KMS-11 (cell line): ENCODE results near the gene MAS1.

Source experiments
- H2AFZ ChIP-seq: fragments of 200-600 bp; sonication (generic); 2 replicates; pipeline ENCODE4 v1.6.1; 2016; ENCODE audit warnings: antibody characterized with exemption, mixed run types, low read depth
- H3K27ac ChIP-seq: fragments of 200-600 bp; sonication (generic); 2 replicates; pipeline ENCODE4 v1.6.1; 2016; ENCODE audit warnings: mild to moderate bottlenecking, mixed run types
- H3K27me3 ChIP-seq: fragments of 200-600 bp; sonication (generic); 2 replicates; pipeline ENCODE4 v1.6.1; 2017; ENCODE audit warnings: mild to moderate bottlenecking, low read depth, mixed run types, moderate library complexity; ENCODE audit not compliant: insufficient read depth
- H3K36me3 ChIP-seq: fragments of 200-600 bp; sonication (generic); 2 replicates; pipeline ENCODE4 v1.6.1; 2017; ENCODE audit warnings: mild to moderate bottlenecking, mixed run types; ENCODE audit not compliant: insufficient read depth
- H3K4me1 ChIP-seq: fragments of 200-600 bp; sonication (generic); 2 replicates; pipeline ENCODE4 v1.6.1; 2016; ENCODE audit warnings: mild to moderate bottlenecking, low read depth, mixed run types; ENCODE audit not compliant: poor library complexity, severe bottlenecking
- H3K4me2 ChIP-seq: fragments of 200-600 bp; sonication (generic); 2 replicates; pipeline ENCODE4 v1.7.0; 2016; ENCODE audit warnings: mild to moderate bottlenecking, mixed run types
- H3K4me3 ChIP-seq: fragments of 200-600 bp; sonication (generic); IDR thresholded peaks from 2 replicates; pipeline ENCODE4 v1.6.1; 2017; ENCODE audit warnings: low read depth, low read length, mixed read lengths; ENCODE audit not compliant: insufficient read depth
- H3K79me2 ChIP-seq: fragments of 200-600 bp; sonication (generic); 2 replicates; pipeline ENCODE4 v1.6.1; 2016; ENCODE audit warnings: low read depth, mixed run types; ENCODE audit not compliant: insufficient read depth
- H3K9ac ChIP-seq: fragments of 200-600 bp; sonication (generic); 2 replicates; pipeline ENCODE4 v1.6.1; 2016; ENCODE audit warnings: mild to moderate bottlenecking, mixed run types
- H4K20me1 ChIP-seq: fragments of 200-600 bp; sonication (generic); 2 replicates; pipeline ENCODE4 v1.6.1; 2016; ENCODE audit warnings: mild to moderate bottlenecking, mixed run types; ENCODE audit not compliant: insufficient read depth
- TF ChIP-seq, protein P1 (sequence below): fragments of 200-600 bp; sonication (generic); conservative IDR thresholded peaks from 2 replicates; pipeline ENCODE4 v1.6.1; 2017; ENCODE audit warnings: low read depth, mild to moderate bottlenecking, antibody characterized with exemption, low read length, moderate library complexity, mixed read lengths

MAS1 gene

DNA sequence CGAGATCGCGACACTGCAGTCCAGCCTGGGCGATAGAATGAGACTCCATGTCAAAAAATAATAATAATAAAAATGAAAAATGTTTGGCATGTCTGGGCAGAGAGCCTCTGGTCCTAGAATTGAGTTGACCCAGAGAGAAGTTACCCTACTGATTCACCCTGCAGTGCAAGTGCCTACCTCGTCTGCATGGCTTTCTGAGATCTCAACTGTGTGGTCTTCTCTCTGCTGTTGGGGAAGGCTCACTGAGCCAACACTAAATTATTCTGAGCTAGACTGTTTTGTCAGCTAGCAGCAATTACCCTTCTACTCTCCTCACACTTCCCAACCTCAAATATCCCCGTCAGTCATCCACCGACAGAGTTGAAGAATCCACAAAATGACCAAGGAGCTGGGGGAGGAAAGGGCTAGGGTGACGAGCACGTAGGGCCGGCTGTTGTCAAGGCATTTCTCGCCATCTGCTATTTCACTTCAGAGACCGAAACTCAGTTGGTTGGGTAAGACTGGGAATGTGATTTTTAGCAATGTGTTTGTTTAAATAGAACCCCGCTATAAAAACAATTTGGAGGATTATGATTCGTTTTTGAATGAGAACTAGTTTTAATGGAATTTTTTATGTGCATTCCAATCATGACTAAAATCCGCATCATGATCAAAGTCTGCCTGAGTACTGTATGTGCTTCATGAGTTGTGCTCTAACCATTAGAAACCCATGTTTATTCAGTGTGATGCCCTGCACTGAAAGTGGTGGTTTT, 9.4 kb downstream of the MAS1 start:
- Histone ChIP-seq H3K4me3 (no peak overlapping the region), H3K79me2 (no peaks in the 10 kb centered on the region), H3K27me3 (no peaks in the 10 kb centered on the region), H3K4me2 (peak overlapping the region; percentile 31; the same call in 1 of the 2 replicates), H3K4me1 (peaks cover 17% of the 10 kb centered on the region), H3K36me3 (no peaks in the 10 kb centered on the region), H3K27ac (peak overlapping the region; percentile 58), H2AFZ (peak overlapping the region; percentile 57), H4K20me1 (no peaks in the 10 kb centered on the region), H3K9ac (no peak overlapping the region)
- TF ChIP-seq, protein P1, sequence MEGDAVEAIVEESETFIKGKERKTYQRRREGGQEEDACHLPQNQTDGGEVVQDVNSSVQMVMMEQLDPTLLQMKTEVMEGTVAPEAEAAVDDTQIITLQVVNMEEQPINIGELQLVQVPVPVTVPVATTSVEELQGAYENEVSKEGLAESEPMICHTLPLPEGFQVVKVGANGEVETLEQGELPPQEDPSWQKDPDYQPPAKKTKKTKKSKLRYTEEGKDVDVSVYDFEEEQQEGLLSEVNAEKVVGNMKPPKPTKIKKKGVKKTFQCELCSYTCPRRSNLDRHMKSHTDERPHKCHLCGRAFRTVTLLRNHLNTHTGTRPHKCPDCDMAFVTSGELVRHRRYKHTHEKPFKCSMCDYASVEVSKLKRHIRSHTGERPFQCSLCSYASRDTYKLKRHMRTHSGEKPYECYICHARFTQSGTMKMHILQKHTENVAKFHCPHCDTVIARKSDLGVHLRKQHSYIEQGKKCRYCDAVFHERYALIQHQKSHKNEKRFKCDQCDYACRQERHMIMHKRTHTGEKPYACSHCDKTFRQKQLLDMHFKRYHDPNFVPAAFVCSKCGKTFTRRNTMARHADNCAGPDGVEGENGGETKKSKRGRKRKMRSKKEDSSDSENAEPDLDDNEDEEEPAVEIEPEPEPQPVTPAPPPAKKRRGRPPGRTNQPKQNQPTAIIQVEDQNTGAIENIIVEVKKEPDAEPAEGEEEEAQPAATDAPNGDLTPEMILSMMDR, result no peak

DNA sequence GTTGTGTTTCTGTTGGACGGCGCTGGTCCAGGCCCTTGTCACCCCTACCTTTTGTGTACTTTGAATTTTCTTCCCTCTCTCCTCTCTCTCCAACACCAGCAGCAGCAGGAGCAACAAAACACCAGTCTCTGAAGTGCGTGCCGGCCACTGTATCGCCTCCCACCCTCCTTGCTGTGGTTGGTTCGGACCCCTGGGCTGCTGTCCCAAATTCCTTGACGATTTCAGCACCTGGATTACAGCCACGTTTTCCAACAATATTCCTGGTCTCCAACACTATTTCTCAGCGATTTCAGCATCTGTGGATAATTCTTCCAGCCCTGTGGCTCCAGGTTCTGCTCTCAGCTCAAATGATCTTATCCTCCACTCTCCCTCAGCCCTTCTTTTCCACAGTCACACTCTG, 11.8 kb downstream of the MAS1 start:
- Histone ChIP-seq H3K4me1 (peaks cover 17% of the 10 kb centered on the region), H3K9ac (no peak overlapping the region), H3K27ac (no peak overlapping the region), H3K79me2 (no peaks in the 10 kb centered on the region), H3K4me2 (no peak overlapping the region), H4K20me1 (no peaks in the 10 kb centered on the region), H3K27me3 (no peaks in the 10 kb centered on the region), H3K36me3 (no peaks in the 10 kb centered on the region), H2AFZ (no peak overlapping the region), H3K4me3 (no peak overlapping the region)
- TF ChIP-seq, protein P1, result no peak

DNA sequence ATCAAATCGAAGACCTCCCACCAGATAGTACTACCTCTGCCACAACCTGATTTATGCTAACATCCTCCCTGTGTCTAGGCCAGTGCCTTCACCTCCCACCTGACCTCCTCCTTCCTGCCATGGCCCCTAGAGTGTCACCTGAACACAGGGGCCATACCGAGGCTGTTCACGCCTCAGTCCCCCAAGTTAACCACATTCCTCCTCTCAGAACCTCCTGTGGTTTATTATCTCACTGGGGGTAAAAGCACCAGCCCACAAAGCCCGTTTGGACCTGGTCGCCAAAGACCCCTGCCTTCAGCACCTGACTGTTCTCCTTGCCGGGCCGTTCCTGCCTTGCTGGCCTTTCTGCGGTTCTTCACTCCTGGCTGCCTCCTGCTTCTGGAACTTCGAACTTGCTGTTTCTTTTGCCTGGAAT, 13.7 kb downstream of the MAS1 start:
- TF ChIP-seq, protein P1, result no peak

DNA sequence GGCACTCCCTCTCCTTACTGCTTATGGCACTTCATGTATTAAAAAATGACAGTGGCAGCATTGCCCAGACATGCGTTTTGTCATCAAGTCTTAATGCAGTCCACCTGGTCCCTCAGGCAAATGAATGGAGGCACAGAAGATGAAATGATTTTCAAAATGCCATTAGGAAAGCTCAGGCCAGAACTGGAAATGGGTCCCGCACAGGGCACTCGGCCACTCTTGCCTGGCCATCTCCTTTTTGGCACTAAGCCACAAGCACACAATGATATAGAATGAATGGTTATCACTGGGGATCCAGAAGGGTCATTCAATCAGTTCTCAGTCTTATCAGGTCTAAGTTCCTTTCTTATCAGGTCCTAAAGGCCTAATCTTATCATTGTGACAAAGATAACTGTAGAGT, 15.6 kb downstream of the MAS1 start:
- Histone ChIP-seq H3K79me2 (no peaks in the 10 kb centered on the region), H4K20me1 (no peaks in the 10 kb centered on the region), H3K9ac (no peak overlapping the region), H3K4me3 (no peak overlapping the region), H3K36me3 (no peaks in the 10 kb centered on the region), H3K27me3 (no peaks in the 10 kb centered on the region), H3K27ac (no peak overlapping the region), H3K4me2 (no peak overlapping the region), H2AFZ (no peak overlapping the region), H3K4me1 (no peaks in the 10 kb centered on the region)
- TF ChIP-seq, protein P1, result no peak

More for the DNA sequence above, 13.7 kb downstream of the MAS1 start:
- no peaks in the 10 kb centered on the region for H3K27me3 ChIP-seq
- no peaks in the 10 kb centered on the region for H3K79me2 ChIP-seq
- H3K4me2 ChIP-seq, result no peak overlapping the region
- H3K27ac ChIP-seq, result no peak overlapping the region
- no peaks in the 10 kb centered on the region for H4K20me1 ChIP-seq
- no peak overlapping the region for H2AFZ ChIP-seq
- no peak overlapping the region for H3K4me3 ChIP-seq
- peaks cover 14% of the 10 kb centered on the region for H3K4me1 ChIP-seq
- no peaks in the 10 kb centered on the region for H3K36me3 ChIP-seq
- no peak overlapping the region for H3K9ac ChIP-seq
